Measurements from ENCODE around the gene DLGAP1. TPM values are rescaled to one million over a fixed set of nuclear protein-coding genes. Genes with fewer than 3 reads are reported as not detected.

DLGAP1 gene
- polyA plus RNA-seq, 1 donor from 2014 or later, result 4.5 TPM

DNA sequence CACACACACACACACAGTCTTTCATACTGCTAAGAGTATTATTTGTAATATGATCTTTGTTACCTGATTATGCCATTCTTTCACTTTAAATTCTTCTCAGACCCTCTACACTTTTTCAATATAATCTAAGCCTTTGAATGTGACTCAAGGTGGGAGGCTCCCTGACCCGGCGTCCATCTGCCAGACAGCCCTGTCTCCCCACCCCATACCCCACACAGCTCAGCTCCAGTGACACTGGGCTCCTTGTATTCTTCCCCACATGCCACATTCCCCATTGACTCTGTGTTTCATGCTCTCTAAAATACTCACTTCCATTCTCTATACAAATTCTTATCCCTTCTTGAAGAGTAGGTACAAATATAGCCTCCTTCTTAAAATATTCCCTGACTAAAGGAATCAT lies 563.0 kb downstream of the DLGAP1 start:
- Histone ChIP-seq H4K20me1 (ENCODE audit: insufficient read depth) (no peaks in the 10 kb centered on the region), H3K9me3 (ENCODE audit: low read length) (no peaks in the 10 kb centered on the region), H3K9ac (ENCODE audit: low read length) (no peak overlapping the region), H3K27ac (ENCODE audit: low read length) (no peak overlapping the region), H2AFZ (ENCODE audit: low read depth, low read length) (no peak overlapping the region), H3K36me3 (ENCODE audit: insufficient read depth, low read length) (no peaks in the 10 kb centered on the region), H3F3A (ENCODE audit: insufficient read depth, low read length, poor library complexity, severe bottlenecking) (no peaks in the 10 kb centered on the region), H3K9me2 (ENCODE audit: insufficient read depth, low read length) (no peaks in the 10 kb centered on the region), H3K79me2 (replicated peaks; ENCODE audit: insufficient read depth, low read length) (no peaks in the 10 kb centered on the region), H3K4me2 (ENCODE audit: low read length) (no peak overlapping the region), H3K27me3 (ENCODE audit: insufficient read depth, low read depth, low read length) (no peaks in the 10 kb centered on the region), H3K4me3 (ENCODE audit: low read length) (no peak overlapping the region)
- no peak for TF ChIP-seq POLR2AphosphoS5 (IDR thresholded peaks at IDR 0.05)
- TF ChIP-seq TAF1 (IDR thresholded peaks at IDR 0.05; ENCODE audit: low read depth), result no peak
- TF ChIP-seq MXI1 (conservative IDR thresholded peaks at IDR 0.05; ENCODE audit: poor library complexity, severe bottlenecking), result no peak
- TF ChIP-seq, protein P1, sequence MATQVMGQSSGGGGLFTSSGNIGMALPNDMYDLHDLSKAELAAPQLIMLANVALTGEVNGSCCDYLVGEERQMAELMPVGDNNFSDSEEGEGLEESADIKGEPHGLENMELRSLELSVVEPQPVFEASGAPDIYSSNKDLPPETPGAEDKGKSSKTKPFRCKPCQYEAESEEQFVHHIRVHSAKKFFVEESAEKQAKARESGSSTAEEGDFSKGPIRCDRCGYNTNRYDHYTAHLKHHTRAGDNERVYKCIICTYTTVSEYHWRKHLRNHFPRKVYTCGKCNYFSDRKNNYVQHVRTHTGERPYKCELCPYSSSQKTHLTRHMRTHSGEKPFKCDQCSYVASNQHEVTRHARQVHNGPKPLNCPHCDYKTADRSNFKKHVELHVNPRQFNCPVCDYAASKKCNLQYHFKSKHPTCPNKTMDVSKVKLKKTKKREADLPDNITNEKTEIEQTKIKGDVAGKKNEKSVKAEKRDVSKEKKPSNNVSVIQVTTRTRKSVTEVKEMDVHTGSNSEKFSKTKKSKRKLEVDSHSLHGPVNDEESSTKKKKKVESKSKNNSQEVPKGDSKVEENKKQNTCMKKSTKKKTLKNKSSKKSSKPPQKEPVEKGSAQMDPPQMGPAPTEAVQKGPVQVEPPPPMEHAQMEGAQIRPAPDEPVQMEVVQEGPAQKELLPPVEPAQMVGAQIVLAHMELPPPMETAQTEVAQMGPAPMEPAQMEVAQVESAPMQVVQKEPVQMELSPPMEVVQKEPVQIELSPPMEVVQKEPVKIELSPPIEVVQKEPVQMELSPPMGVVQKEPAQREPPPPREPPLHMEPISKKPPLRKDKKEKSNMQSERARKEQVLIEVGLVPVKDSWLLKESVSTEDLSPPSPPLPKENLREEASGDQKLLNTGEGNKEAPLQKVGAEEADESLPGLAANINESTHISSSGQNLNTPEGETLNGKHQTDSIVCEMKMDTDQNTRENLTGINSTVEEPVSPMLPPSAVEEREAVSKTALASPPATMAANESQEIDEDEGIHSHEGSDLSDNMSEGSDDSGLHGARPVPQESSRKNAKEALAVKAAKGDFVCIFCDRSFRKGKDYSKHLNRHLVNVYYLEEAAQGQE (IDR thresholded peaks at IDR 0.05; ENCODE audit: borderline replicate concordance), result no peak
- TF ChIP-seq, protein P2, sequence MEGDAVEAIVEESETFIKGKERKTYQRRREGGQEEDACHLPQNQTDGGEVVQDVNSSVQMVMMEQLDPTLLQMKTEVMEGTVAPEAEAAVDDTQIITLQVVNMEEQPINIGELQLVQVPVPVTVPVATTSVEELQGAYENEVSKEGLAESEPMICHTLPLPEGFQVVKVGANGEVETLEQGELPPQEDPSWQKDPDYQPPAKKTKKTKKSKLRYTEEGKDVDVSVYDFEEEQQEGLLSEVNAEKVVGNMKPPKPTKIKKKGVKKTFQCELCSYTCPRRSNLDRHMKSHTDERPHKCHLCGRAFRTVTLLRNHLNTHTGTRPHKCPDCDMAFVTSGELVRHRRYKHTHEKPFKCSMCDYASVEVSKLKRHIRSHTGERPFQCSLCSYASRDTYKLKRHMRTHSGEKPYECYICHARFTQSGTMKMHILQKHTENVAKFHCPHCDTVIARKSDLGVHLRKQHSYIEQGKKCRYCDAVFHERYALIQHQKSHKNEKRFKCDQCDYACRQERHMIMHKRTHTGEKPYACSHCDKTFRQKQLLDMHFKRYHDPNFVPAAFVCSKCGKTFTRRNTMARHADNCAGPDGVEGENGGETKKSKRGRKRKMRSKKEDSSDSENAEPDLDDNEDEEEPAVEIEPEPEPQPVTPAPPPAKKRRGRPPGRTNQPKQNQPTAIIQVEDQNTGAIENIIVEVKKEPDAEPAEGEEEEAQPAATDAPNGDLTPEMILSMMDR (IDR thresholded peaks at IDR 0.05; ENCODE audit: poor library complexity, severe bottlenecking), result no peak
- no peak for TF ChIP-seq EZH2 (IDR thresholded peaks at IDR 0.05; ENCODE audit: borderline replicate concordance, insufficient read depth, low read length, poor library complexity, severe bottlenecking)
- TF ChIP-seq EP300 (conservative IDR thresholded peaks at IDR 0.05; ENCODE audit: poor library complexity, severe bottlenecking), result no peak
- TF ChIP-seq SMC3 (conservative IDR thresholded peaks at IDR 0.05; ENCODE audit: poor library complexity), result no peak
- TF ChIP-seq RAD21 (conservative IDR thresholded peaks at IDR 0.05), result no peak

DNA sequence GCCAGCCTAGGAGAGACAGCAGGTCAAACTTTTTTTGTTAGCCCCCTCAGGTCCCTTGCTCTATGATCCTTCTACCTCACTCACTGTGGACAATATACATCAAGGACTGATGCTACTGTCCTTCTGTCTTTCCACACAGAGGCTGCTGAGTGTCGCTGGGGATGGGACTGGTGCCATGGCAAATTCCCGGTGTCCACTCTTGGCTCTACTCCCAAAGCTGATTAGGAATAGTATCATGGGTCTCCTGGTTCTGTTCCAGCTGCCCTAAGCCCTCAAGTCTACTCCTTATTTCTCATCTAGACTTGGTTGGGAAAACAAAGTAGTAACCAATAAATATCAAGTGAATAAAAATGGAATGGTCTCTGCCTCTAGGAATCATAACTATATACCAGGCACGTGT lies 563.9 kb downstream of the DLGAP1 start:
- no peaks in the 10 kb centered on the region for H3K36me3 ChIP-seq (ENCODE audit: insufficient read depth, low read length)
- H3K79me2 ChIP-seq (replicated peaks; ENCODE audit: insufficient read depth, low read length), result no peaks in the 10 kb centered on the region
- no peak overlapping the region for H3K4me2 ChIP-seq (ENCODE audit: low read length)
- no peak for TF ChIP-seq EZH2 (IDR thresholded peaks at IDR 0.05; ENCODE audit: borderline replicate concordance, insufficient read depth, low read length, poor library complexity, severe bottlenecking)
- TF ChIP-seq, protein P1 (IDR thresholded peaks at IDR 0.05; ENCODE audit: borderline replicate concordance), result no peak
- TF ChIP-seq TAF1 (IDR thresholded peaks at IDR 0.05; ENCODE audit: low read depth), result no peak
- no peak for TF ChIP-seq SMC3 (conservative IDR thresholded peaks at IDR 0.05; ENCODE audit: poor library complexity)
- TF ChIP-seq RAD21 (conservative IDR thresholded peaks at IDR 0.05), result no peak
- no peak for TF ChIP-seq POLR2AphosphoS5 (IDR thresholded peaks at IDR 0.05)
- no peak for TF ChIP-seq MXI1 (conservative IDR thresholded peaks at IDR 0.05; ENCODE audit: poor library complexity, severe bottlenecking)
- no peak for TF ChIP-seq EP300 (conservative IDR thresholded peaks at IDR 0.05; ENCODE audit: poor library complexity, severe bottlenecking)
- TF ChIP-seq, protein P2 (IDR thresholded peaks at IDR 0.05; ENCODE audit: poor library complexity, severe bottlenecking), result no peak
- no peaks in the 10 kb centered on the region for H3K9me3 ChIP-seq (ENCODE audit: low read length)
- H3K27ac ChIP-seq (ENCODE audit: low read length), result no peak overlapping the region
- H3K27me3 ChIP-seq (ENCODE audit: insufficient read depth, low read depth, low read length), result no peaks in the 10 kb centered on the region
- no peak overlapping the region for H3K9ac ChIP-seq (ENCODE audit: low read length)
- H3K4me3 ChIP-seq (ENCODE audit: low read length), result no peak overlapping the region
- no peaks in the 10 kb centered on the region for H3K9me2 ChIP-seq (ENCODE audit: insufficient read depth, low read length)
- H3F3A ChIP-seq (ENCODE audit: insufficient read depth, low read length, poor library complexity, severe bottlenecking), result no peaks in the 10 kb centered on the region
- no peaks in the 10 kb centered on the region for H4K20me1 ChIP-seq (ENCODE audit: insufficient read depth)
- H2AFZ ChIP-seq (ENCODE audit: low read depth, low read length), result no peak overlapping the region

Data from neural cell (in vitro differentiated cells).